GM21528 (cell line): ENCODE results near the gene RIN1.

Source experiments
- ATAC-seq: cut with Tn5 transposase; IDR thresholded peaks from one replicate; pipeline ENCODE4 v1.9.1; 2021; ENCODE audit warnings: mild to moderate bottlenecking, moderate library complexity; ENCODE audit not compliant: unreplicated experiment, low FRiP score

Gene RIN1

DNA sequence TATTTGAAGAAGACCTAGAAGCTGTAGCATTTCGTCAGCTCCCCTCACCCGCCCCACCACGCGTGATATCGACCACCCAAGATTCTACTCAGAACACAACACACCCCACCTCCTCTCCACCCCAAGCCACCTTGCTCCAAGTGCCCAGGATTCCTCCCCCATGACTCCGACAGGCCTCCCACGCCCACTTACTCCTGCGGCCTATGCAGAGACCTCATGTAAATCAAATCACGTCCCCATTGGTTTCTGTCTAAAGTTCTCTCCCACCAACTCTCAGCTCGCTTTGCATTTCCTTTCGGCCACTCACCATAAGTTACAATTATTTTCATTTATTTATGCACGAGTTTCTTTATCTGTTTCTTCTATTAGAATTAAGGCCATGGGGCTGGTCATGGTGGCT lies 33.6 kb downstream of the RIN1 start:
- ATAC-seq = no peak

DNA sequence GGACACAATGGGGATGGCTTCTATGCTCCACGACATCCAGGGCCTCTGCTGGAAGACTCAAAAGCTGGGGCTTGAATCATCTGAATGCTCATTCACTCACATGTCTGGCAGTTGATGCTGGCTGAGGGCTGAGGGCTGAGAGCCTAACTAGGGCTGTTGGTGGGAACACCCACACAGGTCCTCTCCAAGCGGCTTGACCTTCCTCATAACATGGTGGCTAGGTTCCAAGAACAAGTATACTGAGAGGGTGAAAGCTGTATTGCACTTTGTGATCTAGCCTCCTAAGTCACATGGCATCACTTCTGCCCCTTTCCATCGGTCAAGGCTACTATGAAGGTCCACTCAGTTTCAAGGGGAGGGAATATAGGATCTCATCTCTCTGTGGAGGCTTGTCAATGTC lies 37.0 kb downstream of the RIN1 start:
- no peak for ATAC-seq

DNA sequence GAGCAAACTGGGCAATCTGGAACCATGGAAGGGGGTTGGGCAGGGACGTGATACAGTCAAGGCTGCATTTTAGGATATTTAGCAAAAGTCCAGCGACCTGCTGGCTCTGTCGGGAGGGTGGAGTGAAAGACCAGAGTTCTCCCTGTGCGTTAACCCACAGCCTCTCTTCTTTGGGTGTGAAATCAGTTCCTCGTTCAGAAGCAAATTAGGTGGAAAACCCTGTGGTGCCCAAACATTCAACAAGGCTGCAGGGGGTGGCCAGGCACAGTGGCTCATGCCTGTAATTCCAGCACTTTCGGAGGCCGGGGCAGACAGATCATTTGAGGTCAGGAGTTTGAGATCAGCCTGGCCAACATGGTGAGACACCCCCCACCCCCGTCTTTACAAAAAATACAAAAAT lies 38.6 kb downstream of the RIN1 start:
- no peak for ATAC-seq

DNA sequence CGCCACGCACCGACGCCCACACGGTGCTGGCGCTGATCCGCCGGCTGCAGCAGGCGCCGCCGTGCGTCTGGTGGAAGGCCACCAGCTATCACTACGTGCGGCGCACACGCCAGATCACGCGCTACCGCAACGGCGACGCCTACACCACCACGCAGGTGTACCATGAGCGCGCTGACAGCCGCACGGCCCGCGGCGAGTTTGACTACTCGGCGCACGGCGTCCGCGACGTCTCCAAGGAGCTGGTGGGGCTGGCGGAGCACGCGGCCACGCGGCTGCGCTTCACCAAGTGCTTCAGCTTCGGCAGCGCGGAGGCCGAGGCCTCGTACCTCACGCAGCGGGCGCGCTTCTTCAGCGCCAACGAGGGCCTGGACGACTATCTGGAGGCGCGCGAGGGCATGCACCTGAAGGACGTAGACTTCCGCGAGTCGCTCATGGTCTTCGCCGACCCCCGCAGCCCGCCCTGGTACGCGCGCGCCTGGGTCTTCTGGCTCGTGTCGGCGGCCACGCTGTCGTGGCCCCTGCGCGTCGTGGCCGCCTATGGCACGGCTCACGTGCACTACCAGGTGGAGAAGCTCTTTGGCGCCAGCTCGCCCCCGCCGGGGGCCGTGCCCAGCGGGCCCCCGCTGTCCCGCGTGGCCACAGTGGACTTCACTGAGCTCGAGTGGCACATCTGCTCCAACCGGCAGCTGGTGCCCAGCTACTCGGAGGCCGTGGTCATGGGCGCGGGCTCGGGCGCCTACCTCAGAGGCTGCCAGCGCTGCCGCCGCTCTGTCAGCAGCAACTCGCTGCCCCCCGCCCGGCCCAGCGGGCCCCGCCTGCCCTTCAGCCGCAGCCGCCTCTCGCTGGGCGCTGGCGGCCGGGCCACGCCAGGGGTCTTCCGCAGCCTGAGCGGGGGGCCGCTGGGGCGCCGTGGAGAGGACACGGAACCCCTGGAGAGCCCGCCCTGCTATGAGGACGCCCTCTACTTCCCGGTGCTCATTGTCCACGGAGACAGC lies 41.3 kb downstream of the RIN1 start:
- no peak for ATAC-seq

DNA sequence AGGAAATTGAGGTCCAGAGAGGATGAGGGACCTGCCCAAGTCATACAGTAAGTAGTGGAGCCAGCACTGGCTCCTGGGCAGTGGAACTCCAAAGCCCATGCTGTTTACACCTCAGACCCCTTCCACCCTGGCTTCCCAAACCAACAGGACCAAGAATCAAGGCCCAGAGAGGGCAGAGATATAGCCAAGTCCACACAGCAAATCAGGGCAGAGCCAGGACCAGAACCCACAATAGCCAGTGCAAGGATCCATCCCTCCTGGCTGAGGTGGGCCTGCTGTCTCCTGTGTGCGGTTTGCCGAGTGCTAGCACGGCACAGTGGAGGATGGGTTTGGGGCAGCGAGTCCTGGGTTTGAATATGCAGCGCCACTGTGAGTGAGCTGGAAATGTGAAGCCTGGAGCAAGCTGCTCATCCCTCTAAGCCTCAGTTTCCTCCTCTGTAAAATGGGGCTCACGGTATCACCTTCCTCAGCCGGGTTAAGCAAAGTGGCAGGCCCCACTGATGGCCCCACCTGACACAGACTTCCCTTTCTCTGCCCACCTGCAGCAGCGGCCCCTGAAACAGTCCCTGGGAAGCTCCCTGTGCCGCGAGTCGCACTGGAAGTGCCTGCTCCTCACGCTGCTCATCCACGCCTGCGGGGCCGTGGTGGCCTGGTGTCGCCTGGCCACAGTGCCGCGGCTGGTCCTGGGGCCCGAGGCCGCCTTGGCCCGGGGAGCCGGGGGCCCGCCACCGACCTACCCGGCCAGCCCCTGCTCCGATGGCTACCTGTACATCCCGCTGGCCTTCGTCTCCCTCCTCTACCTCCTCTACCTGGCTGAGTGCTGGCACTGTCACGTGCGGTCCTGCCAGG lies 42.2 kb downstream of the RIN1 start:
- ATAC-seq = no peak

DNA sequence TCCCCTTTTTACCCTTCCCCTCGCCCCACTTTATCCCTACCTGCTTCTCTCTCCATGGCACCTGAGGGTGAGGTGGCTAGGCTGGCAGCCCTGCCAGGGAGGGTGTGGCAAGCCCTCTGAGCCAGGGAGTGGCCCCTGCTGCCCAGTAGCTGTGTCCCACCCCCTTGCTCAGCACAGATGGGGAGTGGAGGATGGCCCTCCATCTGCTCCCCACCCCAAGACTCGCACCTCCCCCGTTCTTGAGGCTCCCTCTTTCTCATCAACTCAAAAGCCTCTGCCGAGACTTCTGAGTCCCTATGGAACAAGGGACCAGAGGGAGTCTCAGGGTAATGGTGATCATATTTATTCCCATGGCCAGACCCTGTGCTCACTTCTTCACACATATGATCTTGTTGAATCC lies 42.9 kb downstream of the RIN1 start:
- ATAC-seq = no peak

DNA sequence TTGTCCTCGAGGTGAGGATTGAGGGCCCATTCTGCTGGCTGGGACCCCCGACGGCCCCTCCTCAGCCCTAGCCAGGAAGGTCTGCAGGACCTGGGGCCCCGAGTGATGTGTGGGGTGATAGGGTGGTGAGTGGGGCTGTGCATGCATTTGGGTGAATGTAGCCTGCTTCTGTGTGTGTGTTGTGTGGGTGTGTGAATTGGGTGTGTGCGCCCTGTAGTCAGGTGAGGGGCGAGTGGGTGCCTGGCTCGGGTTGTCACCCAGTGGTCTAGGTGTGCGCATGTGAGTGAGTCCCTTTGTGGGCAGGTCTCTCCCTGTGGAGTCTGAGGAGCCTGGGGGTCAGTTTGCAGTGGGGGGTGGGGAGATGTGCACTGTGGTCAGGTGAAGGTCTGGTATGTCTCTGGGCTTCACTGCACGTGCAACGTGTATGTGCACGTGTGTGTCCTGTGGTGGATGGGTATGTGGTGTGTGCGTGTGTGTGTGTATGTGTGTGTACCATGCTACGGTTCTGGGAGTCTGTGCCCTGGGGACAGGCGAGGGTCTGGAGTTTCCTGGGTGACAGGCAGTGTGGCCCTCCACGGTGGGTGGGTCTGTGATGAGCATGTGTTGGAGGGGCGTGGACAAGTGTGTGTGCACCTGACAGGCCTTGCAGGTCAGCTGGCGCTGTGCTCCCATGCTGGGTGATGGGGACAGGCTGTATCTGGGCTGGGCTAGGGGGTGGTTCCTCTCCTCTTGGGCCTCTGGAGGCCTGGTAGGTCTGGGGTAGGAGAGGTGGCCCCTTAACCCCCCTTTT lies 43.5 kb downstream of the RIN1 start:
- ATAC-seq = no peak

DNA sequence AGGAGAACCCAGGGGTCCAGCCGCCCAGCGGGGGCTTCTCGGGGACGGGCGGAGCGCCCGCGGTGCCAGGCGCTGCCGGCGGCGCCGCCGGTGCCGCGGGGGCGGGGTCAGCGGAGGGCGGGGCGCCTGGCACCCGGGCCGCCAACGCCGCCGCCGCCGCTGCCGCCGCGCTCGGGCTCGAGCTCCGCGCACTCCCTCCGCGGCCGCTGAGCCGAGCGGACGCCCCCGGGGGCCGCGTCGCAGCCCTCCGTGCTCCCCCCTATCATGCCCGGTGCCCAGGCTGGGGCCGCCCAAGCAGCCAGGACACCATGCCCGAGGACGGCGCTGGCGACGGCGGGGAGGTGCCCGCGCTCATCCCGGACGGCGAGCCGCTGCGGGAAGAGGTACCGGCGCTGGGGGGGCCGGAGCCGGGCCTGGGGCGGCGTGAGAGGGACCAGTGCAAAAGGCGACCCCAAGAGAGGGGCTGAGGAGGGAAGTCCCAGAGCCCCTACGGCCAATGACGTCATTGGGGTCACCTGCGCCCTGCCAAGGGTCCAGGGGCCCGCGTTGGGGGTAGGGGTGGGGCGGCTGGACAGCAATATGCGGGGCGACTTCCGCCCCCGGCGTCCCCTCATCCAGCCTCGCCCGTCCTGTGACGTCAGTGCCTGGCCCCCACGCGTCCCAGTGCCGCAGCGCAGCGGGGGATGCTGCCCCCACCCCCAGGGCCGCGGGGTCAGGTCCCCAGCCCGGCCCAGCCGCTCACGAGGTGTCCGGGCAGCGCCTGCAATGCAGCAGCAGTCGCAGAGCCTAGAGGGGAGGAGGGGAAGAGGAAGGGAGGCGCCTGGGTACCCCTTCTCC lies 44.3 kb downstream of the RIN1 start, which contains the start of gene TMEM151A:
TSS of gene TMEM151A (plus strand) at position 189 of the 837 bp plus-strand sequence. CDS start at position 309, 120 bp downstream.
- ATAC-seq = no peak

DNA sequence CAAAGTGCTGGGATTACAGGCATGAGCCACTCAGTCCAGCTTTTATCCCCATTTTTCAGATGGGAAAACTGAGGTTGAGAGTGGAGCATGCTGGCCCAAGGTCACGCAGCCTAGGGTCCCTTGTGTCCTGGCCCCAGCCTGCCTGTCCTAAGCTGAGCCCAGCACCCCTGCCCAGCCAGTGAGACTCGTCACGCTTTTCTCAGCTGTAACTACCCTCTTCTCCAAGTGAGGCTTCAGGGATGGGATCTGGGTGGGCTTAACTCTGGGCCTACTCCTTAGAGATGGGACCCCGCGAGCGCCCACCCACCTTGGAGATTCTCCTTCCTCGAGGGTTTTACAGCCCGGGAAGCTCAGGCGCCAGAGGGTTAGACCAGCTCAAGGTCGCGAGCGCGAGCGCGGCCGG lies 44.9 kb downstream of the RIN1 start:
- ATAC-seq = no peak

DNA sequence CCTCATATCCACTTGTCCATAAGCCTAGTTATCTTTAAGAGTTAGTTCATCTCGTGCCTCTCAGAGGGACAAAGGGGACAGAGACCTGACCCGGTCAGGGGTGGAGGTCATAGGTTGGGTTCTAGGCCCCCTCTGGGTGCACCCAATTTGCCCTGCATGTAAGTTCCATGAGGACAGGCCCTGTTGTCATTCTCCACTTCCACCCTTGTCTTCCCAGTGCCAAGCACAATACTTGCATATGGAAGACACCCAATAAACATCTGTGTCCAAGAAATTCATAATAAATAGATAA lies 46.0 kb downstream of the RIN1 start:
- no peak for ATAC-seq

DNA sequence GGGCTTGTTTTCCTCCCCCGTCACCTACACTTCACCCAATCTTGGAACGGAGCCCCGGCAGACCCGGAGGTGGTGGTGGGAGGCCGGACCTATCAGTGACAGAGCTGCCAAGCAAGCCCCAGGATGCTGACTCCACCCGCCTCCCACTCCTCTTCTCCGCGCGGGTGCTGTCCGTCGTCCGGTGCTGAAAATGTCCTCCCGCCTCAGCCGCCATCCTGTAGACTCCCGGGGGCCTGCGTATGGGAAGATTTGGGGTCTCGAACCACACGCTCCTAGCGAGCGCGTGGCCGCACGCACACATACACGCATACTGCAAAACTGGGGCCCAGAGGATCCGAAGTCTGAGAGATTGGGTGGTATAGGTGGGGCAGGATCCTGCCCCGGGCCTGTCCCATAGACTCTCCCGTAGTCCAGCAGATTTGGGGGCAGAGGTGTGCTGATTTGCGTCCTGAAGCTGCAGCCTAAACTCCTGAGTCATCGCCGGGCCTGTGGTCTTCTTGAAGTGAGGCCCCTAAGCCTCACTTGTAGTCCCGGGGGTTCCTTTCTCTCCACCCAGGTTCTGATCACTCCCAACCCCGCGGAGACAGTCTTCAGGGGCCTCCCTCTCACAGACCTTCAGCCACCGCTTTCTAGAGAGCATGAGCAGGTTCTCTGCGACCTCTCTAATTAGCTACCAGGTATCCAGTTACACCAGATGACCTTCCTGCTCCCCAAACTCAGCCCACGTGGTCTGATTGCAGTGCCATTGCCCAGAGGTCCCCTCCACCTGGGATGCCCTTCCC lies 46.5 kb downstream of the RIN1 start:
- peak; percentile 39 for ATAC-seq

DNA sequence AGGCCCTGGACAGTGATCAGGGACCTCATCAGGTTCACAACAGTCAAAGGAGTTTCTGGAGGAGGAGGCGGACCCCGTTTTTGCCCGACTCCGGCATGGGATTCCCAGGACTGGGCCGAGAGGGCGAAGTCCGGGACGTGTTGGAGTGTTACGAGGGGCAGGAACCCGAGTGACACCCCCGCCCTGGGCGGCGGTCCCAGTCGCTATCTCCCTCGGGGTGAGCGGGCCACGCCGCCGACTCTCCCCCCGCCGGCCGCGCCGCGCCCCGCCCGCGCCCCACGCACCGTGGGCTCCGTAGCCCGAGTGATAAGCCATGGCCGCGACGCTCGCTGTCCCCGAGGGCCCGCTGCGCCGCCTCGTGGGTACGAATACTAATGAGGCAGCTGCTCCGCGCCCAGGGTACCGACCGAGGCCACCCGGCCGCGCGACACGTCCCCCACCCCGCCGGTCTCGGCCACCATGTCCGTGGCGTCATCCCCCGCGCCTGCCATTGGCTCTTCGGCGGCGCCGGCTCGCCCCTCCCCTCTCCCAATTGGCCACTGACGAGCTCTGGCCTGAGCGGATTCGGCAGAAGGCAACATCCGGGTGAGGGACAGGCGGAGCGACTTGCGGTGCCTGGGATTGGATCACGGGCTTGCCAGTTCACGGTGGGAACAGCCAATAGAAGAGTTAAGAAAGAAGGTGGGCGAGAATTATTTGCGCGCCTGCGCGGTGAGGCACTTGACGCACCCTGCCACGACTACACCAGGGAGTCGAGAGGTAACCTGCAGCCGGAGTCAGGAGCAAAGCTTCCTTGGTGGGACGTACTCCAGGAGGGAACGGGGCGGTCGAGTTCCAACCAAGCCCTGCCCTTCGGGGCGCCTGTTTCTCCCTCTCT lies 47.3 kb downstream of the RIN1 start, which contains the start of gene YIF1A:
TSS of gene YIF1A (minus strand) at position 473 of the 877 bp plus-strand sequence. CDS start at position 315, 158 bp downstream.
- peak; percentile 87 for ATAC-seq

DNA sequence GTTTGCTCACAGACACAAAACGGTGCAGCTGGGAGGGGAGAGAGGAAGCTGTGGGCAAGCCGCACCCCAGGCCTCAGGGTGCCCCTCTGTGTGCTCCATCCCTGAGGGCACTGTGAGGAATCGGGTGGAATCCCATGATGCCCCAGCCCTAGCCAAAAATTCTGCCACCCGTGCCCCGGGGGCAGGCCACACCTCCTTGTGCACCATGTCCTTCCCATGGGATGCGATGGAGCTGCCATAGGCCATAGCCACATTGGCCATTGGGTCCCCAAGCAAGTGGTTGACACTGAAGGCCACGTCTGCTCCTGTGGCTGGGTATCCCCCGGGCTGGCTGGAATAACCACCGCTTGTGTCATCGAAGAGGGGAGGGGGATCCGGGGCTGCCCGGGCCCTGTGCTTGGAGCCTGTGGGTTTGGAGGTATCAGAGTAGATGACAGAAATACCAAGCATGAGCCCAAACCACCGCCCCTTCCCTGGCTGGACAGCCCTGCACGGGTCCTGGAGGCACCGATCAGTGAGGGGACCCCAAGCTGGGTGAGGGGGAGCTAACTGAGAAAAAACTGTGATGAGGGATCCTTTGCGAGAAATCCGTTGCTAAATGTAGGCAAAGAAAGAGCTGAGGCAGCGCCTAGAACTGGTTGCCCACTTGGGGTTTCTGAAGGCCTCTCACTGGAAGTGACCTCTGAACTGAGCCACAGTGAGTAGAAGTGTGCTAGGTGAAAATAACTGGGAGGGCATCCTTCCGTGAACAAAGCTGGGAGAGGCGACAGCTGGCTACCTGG lies 48.2 kb downstream of the RIN1 start:
- ATAC-seq = no peak

DNA sequence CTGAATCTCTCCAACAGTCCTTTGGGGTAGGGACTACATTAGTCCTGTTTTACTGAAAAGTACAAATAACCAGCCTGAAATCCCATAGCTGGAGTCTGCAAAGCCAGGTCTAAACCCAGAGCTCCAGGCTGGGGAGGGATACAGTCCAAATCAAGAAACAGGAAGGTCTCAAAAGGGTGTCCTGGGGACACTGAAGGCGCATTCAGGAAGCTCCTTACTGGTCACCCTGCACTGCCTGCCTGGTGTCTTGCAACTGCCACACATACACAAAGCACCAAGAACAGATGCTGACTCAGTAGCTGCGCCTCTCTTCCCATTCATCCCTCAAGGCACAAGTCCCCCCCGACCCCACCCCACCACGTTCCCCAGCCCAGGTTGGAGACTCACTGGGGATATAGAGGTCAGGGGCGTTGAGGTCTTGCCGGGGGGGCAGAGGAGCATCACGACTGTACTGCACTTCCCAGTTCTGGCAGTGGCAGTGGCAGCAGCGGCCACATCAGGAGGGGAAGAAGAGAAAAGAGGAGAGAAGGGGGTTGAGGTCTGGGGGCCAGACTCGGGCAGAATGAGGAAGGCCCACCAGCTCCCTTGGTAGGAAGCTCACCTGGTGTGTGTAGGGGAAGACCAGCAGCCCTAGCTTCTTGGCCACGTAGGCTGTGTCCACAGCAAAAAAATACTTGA lies 48.9 kb downstream of the RIN1 start:
- ATAC-seq = no peak

DNA sequence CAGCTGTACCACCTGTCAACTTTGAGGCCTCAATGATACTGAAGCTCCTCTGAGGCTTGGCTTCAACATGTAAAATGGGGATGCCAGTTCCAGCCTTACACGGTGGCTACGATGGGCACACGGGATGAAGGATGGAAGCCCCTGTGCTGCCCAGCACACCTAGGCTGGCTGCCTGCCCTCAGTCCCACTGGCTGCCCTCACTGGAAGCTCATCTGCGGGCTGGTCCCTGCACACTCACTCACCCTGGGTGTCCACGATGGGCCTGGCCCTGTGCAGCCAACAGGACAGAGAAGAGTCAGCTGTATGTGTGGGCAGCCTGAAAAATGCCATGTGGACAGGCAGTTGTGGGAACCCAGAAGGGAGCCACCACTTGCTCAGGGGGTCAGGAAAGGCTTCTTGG lies 49.5 kb downstream of the RIN1 start:
- ATAC-seq = no peak

DNA sequence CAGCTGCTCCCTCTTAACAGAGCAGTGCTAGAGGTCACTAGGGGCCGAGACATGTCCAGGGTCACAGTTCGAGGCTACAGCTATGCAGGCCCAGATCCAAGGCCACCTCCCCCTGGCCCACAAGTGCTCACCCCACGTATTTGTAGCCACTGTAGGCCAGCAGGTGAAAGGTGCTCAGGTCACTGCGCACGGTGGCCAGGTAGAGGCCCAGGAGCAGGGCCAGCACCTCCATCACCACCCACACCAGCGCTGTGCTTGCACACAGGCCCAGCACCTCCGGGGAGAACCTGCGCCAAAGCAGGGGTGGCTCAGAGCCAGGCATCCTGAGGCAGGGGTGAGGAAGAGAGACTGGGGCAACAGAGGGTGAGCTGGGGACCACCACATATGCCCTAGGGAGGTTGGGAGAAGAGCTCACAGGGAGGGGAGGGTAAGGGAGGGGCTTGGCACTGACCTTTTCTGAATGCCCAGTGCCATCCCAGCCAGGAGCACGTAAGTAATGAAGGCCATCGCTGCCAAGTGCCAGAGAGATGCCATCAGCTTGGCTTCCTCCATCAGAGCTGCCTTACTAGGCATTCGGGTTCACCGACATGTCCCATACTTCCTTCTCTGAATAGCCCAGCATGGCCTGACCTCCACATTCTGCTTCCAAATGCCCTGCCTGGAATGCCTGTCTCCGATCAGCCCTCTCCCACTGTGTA lies 50.8 kb downstream of the RIN1 start:
- ATAC-seq = no peak
